GM21576 (cell line): ENCODE data around the gene BTBD9.

ENCODE experiments used
- ATAC-seq: cut with Tn5 transposase; IDR thresholded peaks from one replicate; pipeline ENCODE4 v1.9.1; 2021; ENCODE audit warnings: mild to moderate bottlenecking, moderate library complexity; ENCODE audit not compliant: unreplicated experiment

Gene BTBD9

DNA sequence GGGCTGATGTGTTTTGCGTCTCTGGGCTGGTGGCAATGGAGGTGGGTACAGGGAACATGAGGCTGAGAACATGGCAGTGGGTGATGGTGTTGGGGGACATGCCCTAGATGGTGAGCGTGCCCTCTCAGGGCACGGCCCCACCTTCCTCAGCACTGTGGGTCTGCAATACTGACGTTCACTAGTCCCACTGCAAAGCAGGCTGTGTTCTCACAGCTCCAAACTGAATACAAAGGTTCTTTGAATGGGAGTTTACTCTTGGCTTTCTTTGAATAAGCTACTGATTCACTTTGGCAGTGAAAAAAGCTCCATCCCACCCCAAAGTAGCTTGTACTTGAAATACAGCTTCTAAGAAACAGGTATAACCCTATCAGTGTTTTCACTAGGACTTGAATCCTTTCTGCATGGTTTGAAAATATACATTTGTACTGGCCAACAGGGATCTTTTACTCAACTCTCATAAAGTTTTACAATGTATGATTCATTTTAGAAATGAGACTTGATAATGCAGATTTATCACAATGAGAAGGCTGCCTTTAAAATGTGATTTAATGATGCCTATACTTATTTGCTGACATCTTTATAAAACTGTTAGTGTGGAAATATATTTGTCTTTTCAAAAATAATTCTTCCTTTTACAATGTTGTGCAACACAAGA, 419.5 kb downstream of the BTBD9 start:
- no peak for ATAC-seq

DNA sequence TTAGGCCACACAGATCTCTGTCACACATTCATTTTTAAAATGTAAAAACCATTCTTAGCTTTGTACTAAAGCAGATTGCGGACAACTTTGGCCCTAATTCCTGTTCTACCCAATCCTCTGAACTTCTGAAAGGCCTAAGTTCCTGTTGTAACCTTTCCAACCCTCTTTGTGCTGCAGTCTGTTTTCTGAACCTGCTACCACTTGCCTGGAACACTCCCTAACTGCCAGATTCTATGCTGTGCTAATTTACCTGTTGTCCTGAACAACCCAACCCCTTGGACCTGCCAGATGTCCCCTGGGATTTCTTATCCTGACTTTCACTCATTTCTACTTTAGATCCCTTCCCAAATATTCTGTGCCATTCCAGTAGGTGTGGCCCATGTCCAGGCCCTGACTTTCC, 421.5 kb downstream of the BTBD9 start:
- no peak for ATAC-seq

DNA sequence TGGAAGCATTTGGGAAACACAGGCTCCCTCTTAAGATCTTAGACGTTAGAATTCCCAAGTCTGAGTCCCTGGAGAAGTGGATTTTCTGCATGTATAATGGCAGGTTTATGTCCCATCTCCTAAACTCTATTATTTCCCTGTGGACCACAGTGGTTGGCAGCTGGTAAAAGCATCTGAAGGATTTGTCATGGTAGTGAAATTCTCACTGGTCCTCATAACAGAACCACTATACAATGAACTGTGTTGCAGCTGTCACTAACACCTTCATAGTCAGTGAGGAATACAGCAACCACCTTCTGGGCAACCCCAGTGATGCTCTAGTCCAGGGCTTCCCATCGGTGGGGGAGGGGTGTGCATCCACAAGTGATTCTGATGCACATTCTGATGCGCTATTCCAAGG, 423.3 kb downstream of the BTBD9 start:
- no peak for ATAC-seq

DNA sequence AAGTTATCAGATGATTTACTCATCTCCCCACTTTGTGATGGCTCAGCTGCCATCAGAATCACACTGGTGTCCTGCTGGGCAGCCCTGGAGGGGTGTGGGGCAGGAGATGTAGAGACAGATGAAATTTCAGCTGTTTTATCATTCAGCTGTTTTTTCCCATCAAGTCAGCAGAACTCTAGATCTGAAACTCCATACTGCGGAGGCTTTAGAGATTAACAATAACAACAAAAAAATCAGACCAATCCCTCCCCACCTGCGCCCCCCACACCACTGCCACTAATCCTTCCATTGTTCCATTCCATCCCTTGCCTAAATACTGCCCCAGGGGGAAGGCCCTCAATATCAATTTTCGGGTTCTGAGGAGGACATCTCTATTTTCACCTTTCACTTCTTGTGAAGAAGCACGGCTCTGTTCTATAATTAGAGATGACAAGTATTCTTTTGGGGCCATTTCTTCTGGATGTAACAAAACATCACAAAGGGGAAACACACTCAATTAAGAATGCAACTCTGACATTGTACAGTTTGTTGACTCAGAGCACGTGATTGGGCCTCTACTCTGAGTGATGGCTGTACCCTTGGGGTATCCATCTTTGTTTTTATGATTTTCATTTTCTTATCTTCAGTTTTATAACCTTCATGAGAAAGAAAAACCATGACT, 423.9 kb downstream of the BTBD9 start:
- ATAC-seq, result no peak

DNA sequence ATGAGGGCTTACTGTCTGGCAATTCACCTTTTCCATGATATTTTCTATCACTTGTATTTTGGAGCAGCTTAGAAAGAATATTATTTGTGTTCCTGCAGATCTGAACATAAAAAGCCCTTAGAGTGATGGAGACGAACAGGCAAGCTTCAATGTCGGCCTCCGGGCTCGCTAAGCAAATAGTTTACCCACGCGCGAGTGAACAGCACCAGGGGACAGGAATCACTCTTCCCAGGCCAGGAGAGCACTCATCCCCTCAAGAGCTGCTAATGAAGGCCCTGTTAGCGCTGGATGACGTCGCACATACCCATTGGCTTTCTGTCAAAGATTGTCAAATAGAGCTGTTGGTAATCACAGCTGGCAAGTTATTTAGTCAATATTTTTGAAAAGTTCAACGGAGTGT, 424.5 kb downstream of the BTBD9 start:
- ATAC-seq, result no peak

DNA sequence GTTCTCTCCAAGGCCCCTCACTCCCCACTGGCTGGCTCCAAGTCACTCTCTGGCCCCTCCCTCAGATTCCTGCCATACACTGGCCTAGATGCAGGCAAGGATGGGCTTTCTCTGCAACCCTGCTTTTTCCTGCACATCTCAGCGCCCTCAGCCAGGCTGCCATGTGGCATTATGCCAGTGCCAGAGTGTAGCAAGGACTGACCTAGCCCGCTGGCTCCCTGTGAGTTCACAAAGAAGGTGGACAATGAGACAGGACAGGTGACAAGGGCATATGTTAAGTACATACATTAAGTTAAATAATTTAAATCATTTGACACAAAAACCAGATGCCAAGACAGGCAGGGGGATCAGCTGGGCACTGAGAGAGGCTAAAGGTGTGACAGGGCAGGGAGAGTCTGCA, 425.6 kb downstream of the BTBD9 start:
- no peak for ATAC-seq

DNA sequence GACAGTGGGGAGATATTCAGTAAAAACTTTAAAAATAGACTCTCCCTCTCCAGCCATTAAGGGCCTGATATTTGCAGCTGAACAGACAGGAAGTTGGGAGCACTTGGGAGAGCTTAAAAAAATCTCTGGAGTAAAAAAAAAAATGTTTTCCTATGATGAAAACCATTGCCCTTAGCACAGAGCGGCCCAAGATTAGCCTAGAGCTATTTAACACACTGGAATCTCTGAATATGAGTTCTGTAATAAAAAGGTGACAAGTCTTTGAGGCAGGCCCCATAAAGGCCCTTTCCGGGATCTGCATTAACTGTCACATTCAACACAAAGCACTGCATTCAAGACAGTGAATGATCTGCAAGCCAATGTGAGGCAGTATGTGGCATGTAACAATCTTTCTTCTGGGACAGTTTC, 426.5 kb downstream of the BTBD9 start:
- ATAC-seq, result no peak

DNA sequence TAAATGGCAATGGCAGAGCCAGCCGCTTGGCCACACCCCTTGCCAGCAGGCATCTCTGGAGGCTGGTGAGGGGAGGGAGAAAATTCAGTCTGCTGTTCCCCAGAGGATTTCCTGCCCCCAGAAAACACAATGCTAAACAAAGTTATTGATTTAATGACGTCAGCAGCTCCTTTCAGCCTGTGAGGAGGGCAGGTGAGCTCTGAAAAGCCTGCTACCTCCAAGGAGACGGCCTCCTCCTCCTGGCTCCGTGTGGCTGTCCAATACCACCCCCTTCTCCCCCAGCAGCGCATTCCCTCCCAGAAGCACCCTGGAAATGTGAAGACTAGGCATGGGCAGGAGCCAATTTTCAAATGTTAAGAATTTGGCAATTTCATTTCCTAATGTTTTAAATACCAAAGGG, 427.1 kb downstream of the BTBD9 start:
- ATAC-seq, result no peak

DNA sequence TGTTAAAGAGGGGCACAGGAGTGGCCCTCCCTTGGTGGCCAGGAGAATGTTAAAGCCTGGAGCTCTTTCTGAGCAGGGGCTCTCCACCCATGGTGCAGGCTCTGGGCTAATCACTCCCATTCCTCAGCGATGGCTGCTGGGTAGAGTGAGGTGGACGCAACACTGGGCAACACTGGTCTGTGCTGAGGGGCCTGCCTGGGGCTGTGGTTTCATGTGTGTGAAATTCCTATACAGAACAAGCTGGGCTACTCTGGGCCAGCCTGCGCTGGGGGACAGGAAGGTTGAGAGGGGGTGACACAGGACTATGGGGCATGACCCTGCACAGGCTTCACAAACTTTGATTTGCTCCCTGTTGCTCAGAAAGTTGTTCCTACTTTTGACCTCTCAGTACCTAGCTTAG, 427.6 kb downstream of the BTBD9 start:
- no peak for ATAC-seq

DNA sequence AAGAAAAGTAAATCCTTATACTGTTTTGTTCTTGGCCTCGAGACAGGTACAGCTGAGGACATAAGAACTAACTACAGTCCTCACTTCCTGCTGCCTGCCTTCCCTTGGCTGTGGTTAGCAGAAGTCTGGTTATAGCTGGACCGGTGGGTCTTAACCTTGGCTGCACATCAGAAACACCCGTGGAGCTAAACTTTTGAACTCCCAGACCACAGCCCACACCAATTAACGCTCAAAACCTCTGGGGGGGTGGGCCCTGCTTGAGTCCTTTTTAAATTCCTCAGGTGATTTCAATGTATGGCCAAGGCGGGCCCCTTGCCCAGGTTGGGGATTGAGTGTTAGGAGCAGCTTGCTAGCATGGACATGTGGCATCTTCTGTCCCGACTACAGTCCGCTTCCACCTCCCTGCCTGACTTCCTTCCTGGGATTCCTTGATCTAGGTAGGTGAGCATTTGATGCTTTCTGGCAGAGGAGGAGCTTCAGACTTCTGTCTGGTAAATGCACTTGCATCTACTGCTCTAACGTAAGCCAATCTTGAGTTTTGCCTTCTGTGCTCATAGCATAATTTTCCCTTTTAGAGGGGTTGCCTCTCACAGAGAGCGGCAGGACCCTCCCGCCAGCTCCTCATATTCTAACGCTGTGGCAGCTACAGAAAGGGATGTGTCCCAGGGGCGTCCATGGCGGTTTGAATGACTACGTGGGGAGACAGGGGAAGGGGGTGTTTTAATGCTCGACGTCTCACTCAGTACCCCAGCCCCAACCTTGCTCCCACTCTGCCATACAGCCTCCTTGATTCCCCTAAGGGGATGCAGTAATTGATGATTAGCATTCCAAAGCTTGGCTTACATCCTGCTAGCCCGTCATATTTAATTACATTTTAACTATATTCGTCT, 430.1 kb downstream of the BTBD9 start:
- ATAC-seq, result no peak

DNA sequence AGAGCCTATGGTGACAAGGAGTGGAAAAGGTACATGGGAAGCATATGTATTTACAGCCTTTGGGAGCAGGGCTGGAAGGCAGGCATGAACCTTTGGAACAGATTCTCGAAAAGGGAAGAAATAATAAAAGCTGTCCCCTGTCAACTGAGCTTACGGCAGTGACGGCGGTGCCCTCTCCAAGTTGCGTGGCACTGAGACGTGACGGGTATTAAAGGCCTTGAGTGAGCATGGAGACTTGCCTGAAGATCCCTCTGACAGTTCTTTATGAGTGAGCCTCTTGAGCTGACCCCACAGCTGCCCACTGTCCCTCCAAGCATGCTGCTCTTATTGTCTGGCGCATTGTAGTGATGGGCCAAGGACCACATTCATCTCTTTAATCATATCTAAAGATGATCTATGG, 431.7 kb downstream of the BTBD9 start:
- no peak for ATAC-seq

DNA sequence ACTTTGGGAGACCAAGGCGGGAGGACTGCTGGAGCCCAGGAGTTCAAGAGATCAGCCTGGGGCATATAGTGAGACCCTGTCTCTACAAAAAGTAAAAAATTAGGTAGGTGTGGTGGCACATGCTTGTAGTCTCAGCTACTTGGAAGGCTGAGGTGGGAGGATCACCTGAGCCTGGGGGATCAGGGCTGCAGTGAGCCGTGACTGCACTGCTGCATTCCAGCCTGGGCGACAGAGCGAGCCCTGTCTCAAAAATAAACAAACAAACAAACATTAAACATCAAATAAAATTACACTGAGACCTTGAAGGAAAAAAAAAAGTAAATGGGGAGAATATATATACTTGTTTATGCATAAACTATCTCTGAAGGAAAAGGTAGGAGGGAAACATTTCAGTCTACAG, 432.4 kb downstream of the BTBD9 start:
- no peak for ATAC-seq

DNA sequence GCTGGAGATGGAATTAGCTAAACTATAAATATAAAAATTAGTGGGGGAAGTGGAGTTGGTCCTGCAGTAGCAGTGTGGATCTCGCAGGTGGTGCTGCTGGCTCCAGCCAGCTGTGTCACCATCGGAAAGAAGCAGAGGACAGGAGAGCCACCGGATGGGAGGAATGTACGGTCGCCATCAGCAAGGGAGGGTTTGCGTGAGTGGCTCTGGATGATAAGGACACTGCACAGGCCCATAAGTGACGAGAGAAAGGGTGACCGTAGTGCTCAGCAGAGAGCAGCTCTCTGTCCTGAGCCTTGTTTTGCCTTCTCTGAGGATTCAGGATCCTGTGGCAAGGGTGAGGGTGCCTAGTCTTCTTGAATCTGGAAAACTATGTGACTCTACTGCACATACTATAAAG, 441.5 kb downstream of the BTBD9 start:
- ATAC-seq, result no peak

DNA sequence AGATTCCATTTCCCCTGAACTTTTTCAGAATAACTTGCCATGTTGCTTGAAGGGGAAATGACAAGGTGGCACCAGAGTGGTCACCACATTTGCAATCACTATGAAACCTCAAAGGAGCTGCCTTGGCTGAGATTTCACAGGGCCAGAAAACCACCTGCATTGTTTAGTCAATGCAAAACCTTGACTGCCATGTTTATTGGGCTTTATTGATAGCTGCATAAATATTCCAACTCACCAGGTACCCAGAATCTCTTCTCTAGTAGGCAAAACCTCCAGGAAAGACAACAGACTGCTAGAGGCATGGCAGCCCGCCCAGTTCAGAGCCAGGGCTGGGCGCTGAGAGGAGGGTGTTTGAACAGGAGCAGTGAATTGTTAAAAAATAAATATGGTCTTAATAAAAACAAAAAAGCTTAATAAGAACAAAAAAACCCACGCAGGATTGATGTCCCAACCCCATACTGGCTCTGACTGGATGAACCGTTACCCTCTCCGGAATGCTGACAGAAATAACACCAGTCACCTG, 444.6 kb downstream of the BTBD9 start:
- no peak for ATAC-seq

DNA sequence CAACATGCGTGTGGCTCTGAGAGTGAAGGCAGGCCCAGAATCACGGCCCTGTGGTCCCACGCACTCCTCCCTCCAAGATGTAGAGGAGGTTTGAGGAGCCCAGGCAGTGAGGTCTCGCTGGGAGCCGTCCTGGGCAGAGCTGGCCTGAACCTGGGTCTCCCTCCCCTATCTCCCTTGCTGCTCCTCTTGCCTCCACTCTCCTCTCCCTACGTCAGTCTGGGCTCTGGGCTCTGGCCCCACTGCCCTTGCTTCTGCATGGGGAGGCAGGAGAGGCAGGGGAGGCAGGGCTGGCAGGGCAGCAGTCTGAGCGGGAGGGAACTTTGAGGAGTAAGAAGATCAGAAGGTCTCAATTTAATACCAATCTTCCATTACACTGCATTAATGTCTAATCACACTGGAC, 445.1 kb downstream of the BTBD9 start:
- no peak for ATAC-seq

DNA sequence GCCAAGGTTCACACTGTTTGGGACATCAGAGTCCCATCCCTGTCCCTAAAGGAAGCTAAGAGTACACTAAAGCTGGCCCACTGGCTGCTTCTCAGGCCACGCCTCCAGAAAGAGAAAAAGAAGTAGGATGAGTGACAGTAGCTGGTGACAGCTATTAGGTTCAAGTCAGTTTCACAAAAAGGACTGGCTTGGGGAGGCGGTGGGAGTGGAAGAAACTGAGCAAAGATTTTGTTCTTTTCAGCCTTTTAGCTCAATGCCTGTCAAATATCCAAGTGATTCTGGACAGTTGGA, 445.5 kb downstream of the BTBD9 start:
- ATAC-seq, result no peak

DNA sequence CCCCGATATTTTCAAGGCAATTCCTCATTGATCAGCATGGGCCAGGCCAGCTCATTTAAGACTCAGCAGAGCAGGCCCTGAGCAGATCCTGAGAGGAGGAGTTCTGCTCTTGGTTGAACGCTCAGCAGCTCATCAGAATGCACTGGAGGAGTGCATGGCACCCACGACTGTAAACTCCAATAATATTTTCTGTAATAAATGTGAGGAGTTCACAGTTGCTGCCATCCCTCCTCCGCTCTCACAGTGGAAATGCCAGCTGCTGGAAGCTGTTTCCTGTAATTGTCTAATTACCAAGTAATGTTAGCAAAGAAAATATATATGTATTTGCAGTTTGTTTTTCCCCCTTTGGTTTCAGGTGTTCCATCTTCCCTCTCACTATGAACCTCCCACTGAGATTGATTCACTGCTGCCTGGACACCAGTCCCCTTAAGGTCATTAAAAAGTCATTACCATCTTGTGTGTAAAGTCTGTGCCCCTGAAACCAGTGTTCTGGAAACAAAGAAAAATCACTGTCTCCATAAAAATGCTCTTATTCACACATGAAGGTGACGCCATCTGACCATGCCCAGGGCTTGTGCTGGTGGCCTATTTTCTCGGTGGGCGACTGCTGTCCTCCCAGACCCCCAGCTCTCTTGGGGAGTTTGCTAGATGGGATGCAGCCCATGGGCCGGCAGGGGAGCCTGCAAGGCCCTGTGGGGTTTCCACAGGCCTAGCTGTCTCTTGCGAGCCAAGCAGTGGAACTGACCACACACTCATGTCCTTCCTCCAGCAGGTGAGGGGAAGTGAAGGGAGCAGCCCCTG, 446.0 kb downstream of the BTBD9 start:
- no peak for ATAC-seq

DNA sequence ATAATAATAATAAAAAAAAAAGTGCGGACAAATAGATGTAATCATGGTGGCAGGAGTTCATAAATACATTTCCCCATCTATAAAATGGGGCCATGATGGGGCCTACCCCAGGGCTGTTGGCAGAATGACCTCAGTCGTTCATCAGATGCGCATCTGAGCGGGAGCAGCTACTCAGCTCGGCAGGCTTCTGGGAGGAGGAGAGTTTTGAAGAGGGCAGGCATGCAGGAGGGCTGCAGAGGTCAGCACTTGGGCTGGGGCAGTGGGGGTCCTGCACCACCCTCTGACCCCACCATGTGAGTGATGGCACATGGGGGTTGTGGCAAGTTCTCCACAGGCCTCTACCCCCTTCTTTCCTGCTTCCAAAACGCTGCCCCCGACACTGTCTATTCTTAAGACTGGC, 446.7 kb downstream of the BTBD9 start:
- ATAC-seq, result no peak

DNA sequence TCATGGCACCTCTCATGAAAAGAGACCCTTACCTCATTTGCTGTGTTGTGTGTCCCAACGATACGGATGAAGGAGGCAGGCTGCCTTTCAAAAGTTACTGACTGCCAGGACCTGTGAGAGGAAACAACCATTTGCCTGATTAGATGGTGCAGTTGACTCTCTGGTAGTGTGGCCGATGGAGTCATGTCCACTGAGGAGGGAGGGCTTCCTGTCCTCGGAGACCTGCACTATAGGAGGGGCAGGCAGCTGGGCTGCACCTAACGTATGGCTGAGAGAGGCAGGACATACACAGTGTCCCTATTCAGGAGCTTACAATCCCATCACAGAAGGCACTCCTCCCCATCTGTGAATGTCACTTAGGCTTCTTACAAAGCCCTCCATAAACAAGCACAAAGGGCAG, 447.2 kb downstream of the BTBD9 start:
- ATAC-seq, result no peak

DNA sequence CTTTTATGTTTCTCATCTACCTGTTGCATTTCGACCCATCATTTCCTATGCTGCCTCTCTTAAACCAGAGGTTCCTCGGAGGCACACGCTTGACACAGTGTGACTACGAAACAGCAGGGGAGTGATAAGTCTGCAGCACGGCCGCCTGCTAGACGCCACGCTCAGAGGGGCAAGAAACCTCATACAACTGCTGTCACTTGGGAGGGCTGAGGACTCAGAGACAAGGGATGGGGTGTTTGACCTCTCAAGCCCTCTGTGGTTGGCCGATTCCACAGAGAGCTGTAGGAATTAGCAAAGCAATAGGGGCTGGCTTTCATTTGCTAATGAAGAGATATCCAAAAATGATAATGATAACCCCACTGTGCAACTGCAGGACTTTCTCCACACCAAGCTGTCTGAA, 447.7 kb downstream of the BTBD9 start:
- no peak for ATAC-seq

DNA sequence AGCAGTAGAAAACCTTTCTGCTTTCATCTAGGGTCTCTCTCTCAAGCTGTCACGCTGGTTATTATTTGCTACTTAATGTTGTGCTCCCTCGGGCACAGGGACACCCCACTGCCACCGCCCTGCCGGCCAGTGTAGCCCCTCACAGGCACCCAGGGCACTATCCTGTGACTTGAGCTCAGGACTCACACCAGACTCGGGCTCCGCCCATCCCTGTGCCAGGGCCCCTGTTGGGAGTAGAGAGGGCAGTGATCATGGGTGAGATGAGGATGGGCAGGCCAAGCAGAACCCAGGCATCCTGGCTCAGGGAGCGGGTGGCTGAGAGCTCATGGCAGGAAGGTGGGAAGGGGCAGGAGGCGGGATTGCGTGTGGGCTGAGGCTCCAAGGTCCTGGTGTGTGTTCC, 448.3 kb downstream of the BTBD9 start:
- ATAC-seq, result no peak
